ENCODE data around the gene PAXX.

The PAXX gene

DNA sequence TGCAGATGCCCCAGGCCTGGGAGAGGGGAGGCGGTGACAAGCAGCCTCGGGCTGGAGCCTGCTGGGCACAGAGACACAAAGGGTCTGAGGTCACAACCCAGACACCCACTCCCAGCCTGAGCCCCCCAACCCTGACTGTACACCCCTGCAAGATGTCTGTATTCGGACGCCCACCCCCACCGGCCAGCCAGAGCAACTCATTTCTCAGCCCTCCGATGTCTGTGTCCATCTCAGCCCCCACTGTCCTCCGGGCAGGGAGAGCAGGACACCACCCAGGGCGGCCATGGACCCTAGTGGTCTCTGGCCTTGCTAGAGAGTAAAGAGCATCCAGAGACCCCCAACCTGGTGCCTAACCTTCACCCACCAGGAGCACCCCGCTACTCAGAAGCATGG lies 36.3 kb upstream of the PAXX start:
- DNase-seq (ENCODE audit: insufficient read length, low spot score) (no peak), FAIRE-seq (no peak)
- TF ChIP-seq, protein P1, sequence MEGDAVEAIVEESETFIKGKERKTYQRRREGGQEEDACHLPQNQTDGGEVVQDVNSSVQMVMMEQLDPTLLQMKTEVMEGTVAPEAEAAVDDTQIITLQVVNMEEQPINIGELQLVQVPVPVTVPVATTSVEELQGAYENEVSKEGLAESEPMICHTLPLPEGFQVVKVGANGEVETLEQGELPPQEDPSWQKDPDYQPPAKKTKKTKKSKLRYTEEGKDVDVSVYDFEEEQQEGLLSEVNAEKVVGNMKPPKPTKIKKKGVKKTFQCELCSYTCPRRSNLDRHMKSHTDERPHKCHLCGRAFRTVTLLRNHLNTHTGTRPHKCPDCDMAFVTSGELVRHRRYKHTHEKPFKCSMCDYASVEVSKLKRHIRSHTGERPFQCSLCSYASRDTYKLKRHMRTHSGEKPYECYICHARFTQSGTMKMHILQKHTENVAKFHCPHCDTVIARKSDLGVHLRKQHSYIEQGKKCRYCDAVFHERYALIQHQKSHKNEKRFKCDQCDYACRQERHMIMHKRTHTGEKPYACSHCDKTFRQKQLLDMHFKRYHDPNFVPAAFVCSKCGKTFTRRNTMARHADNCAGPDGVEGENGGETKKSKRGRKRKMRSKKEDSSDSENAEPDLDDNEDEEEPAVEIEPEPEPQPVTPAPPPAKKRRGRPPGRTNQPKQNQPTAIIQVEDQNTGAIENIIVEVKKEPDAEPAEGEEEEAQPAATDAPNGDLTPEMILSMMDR (IDR thresholded peaks at IDR 0.05; ENCODE audit: insufficient read depth, missing control alignments), result no peak

DNA sequence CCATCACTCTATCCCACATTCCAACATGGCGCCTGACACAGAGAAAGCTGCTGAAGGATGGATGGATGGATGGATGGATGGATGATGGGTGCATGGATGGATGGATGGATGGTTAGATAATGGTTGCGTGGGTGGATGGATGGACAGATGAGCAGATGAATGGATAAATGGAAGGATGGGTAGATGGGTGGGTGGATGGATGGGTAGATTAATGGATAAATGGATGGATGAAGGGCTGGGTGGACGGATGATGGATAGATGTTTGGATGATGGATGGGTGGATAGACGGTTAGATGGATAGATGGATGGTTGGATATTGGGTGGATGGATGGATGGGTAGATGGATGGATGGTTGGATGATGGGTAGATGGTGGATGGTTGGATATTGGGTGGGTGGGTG lies 35.6 kb upstream of the PAXX start:
- TF ChIP-seq, protein P1 (IDR thresholded peaks at IDR 0.05; ENCODE audit: insufficient read depth, missing control alignments), result no peak
- DNase-seq (ENCODE audit: insufficient read length, low spot score) (no peak), FAIRE-seq (no peak)

- TF ChIP-seq, protein P1 (IDR thresholded peaks at IDR 0.05; ENCODE audit: insufficient read depth, missing control alignments), result no peak
- no peak for FAIRE-seq
- no peak for DNase-seq (ENCODE audit: insufficient read length, low spot score)
Measured at GRCh38 chr9:136957461-136957860, 34.8 kb upstream of the PAXX start.

- TF ChIP-seq, protein P1 (IDR thresholded peaks at IDR 0.05; ENCODE audit: insufficient read depth, missing control alignments), result no peak
- DNase-seq (ENCODE audit: insufficient read length, low spot score), result no peak
Measured at GRCh38 chr9:136957901-136958300, 34.3 kb upstream of the PAXX start.

GRCh38 chr9:136958473-136958872 lies 33.7 kb upstream of the PAXX start:
- no peak for FAIRE-seq
- TF ChIP-seq, protein P1 (IDR thresholded peaks at IDR 0.05; ENCODE audit: insufficient read depth, missing control alignments), result no peak
- DNase-seq (ENCODE audit: insufficient read length, low spot score), result no peak

More at GRCh38 chr9:136957901-136958300, 34.3 kb upstream of the PAXX start:
- FAIRE-seq, result no peak

DNA sequence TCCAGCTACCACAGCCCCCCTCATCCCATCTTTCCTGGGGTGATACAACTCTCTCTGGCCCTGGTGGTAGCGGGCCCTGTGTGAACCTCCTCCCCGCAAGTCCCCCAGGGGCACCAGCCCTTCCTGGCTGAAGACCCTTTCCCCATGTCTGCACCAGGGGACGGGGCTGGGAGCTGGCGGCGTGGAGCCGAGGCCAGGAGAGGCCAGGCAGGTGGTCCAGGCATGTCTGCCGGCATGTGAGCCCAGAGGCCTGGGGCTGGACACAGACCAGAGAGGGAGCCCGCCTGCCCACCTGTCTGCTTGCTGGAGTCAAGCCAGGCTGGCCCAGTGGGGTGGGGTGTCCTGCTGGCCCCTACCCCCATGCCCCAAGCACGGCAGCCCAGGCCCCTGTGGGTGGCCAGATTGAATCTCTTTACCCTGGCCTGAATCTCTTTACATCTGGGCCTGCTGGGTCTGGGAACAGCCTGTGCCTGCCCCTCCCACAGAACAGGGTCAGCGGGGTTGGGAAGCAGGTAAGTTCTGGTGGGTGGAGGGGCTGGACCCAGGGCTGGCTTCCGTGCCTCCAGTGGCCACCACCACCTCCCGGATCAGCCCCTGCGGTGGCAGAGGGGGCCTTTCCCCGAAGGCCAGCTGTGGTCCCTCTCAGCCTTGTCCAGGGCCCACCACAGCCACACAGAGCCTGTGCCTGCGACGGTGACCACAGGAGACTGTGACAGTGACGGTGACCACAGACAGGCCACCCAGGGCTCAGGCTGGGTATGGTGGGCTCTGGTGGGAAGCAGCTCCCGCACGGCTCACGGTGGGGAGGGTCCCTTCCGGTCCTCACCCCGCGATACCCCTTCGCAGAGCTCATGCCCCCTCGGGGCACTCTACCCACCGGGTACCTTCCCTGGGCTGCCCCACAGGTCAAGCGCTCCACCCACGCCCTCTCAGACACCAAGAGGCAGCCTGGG lies 33.0 kb upstream of the PAXX start:
- TF ChIP-seq, protein P1 (IDR thresholded peaks at IDR 0.05; ENCODE audit: insufficient read depth, missing control alignments), result no peak
- FAIRE-seq (no peak), DNase-seq (ENCODE audit: insufficient read length, low spot score) (no peak)
